ENCODE data around the gene CPB2. TPM values are rescaled to one million over a fixed set of nuclear protein-coding genes. Genes with fewer than 3 reads are reported as not detected.

Gene CPB2
- total and polyA plus RNA-seq, 2 of the 8 experiments (the other 6 are each of a cell fraction or from before 2014, with no cell fraction given), result not detected

- TF ChIP-seq EGR1 (IDR thresholded peaks at IDR 0.05; ENCODE audit: borderline replicate concordance, low read depth, low read length) (no peak), BCL11A (IDR thresholded peaks at IDR 0.05; ENCODE audit: low read depth in 2 of 2, low read length in 2 of 2) (no peak), SIX5 (IDR thresholded peaks at IDR 0.05; ENCODE audit: low read depth, low read length) (no peak), TAF7 (optimal IDR thresholded peaks at IDR 0.05; ENCODE audit: borderline replicate concordance, low read depth, low read length) (no peak), GABPA (IDR thresholded peaks at IDR 0.05; ENCODE audit: borderline replicate concordance, insufficient read depth, low read length) (no peak), SUZ12 (IDR thresholded peaks at IDR 0.05; ENCODE audit: low read length) (no peak), RAD21 (IDR thresholded peaks at IDR 0.05 in 1 of 2, conservative IDR thresholded peaks at IDR 0.05 in 1 of 2; ENCODE audit: low read depth in 2 of 2, low read length in 2 of 2) (no peak), CHD7 (IDR thresholded peaks at IDR 0.05; ENCODE audit: insufficient replicate concordance, low read length) (no peak), SIRT6 (IDR thresholded peaks at IDR 0.05; ENCODE audit: low read length) (no peak)
These were observed 54.1 kb downstream of the CPB2 start (continued) for GRCh38 chr13:46050771-46051170.

Data from H1 (cell line).